Tibial artery (tissue), 4 donors: ENCODE results near the gene SLC26A5.

Experiments
- DNase-seq, 2 donors: peaks; one replicate each; pipeline ENCODE4 v3.0.0-alpha.2; 2019
- H3K27ac ChIP-seq, 2 donors: fragments of 200-600 bp; sonication (generic) in 1 of 2; 1 replicate in 1 of 2; 2 replicates in 1 of 2; pipeline ENCODE4 v1.5.1; 2018 to 2019; ENCODE audit warnings: mild to moderate bottlenecking in 1 of 2
- H3K27me3 ChIP-seq, 2 donors: fragments of 200-600 bp; sonication (generic) in 1 of 2; one replicate each; pipeline versions ENCODE4 v1.5.1 to v1.6.0; 2016 to 2019
- H3K36me3 ChIP-seq, 3 donors: fragments of 200-600 bp; sonication (generic) in 2 of 3; one replicate each; pipeline ENCODE4 v1.5.1; 2016 to 2019; ENCODE audit warnings: mild to moderate bottlenecking in 2 of 3
- H3K4me1 ChIP-seq, 4 donors: fragments of 200-600 bp; sonication (generic) in 2 of 4; 1 replicate in 3 of 4; 2 replicates in 1 of 4; pipeline ENCODE4 v1.5.1; 2016 to 2019
- H3K4me3 ChIP-seq, 2 donors: fragments of 200-600 bp; sonication (generic) in 1 of 2; 1 replicate in 1 of 2; 2 replicates in 1 of 2; pipeline ENCODE4 v1.5.1; 2018 to 2019; ENCODE audit warnings: mild to moderate bottlenecking in 2 of 2
- H3K9me3 ChIP-seq, 3 donors: fragments of 200-600 bp; sonication (generic) in 1 of 3; one replicate each; pipeline ENCODE4 v1.5.1; 2016 to 2019
- intact Hi-C: fragments of 100-400 bp; cut with DNase I; formaldehyde crosslinking; loops from one replicate; pipeline ENCODE4 v1.15.0; 2023; ENCODE audit warnings: low total_unique reads
- TF ChIP-seq, protein P1 (sequence below), 2 experiments: fragments of 200-600 bp in 1 of 2; fragments of 450-650 bp in 1 of 2; IDR thresholded peaks; one replicate each; pipeline ENCODE4 v1.5.1; 2017 to 2019; ENCODE audit warnings: antibody characterized with exemption in 2 of 2, mild to moderate bottlenecking in 1 of 2, moderate library complexity in 1 of 2

Gene SLC26A5

DNA sequence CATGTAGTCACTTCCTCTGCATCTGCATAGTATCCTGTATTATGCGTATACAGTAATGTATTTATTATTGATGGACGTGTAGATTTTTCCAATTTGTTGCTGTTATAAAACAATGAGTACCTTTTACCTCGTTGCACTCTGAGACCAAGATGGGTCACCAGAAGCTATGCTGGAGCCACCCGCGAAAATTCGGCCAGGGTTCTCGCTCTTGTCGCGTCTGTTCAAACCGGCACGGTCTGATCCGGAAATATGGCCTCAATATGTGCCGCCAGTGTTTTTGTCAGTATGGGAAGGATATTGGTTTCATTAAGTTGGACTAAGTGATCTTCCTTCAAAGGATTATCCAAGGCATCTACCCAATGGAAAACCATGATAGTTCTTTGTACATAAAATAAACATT lies 97.6 kb downstream of the SLC26A5 start:
- Histone ChIP-seq H3K9me3 (no peaks in the 10 kb centered on the region), H3K4me1 (peaks cover 0 to 56% (median 43%) of the 10 kb centered on the region in 4 donors), H3K27me3 (no peaks in the 10 kb centered on the region), H3K36me3 (peaks cover 0 to 17% (median 11%) of the 10 kb centered on the region in 3 donors), H3K27ac (peak overlapping the region; percentile 93 to 94), H3K4me3 (peak overlapping the region; percentile 83 to 96)
- DNase-seq, result no peak
- TF ChIP-seq, protein P1, sequence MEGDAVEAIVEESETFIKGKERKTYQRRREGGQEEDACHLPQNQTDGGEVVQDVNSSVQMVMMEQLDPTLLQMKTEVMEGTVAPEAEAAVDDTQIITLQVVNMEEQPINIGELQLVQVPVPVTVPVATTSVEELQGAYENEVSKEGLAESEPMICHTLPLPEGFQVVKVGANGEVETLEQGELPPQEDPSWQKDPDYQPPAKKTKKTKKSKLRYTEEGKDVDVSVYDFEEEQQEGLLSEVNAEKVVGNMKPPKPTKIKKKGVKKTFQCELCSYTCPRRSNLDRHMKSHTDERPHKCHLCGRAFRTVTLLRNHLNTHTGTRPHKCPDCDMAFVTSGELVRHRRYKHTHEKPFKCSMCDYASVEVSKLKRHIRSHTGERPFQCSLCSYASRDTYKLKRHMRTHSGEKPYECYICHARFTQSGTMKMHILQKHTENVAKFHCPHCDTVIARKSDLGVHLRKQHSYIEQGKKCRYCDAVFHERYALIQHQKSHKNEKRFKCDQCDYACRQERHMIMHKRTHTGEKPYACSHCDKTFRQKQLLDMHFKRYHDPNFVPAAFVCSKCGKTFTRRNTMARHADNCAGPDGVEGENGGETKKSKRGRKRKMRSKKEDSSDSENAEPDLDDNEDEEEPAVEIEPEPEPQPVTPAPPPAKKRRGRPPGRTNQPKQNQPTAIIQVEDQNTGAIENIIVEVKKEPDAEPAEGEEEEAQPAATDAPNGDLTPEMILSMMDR (IDR thresholded peaks at IDR 0.05), result no peak
- intact Hi-C loops, result no loop called here

DNA sequence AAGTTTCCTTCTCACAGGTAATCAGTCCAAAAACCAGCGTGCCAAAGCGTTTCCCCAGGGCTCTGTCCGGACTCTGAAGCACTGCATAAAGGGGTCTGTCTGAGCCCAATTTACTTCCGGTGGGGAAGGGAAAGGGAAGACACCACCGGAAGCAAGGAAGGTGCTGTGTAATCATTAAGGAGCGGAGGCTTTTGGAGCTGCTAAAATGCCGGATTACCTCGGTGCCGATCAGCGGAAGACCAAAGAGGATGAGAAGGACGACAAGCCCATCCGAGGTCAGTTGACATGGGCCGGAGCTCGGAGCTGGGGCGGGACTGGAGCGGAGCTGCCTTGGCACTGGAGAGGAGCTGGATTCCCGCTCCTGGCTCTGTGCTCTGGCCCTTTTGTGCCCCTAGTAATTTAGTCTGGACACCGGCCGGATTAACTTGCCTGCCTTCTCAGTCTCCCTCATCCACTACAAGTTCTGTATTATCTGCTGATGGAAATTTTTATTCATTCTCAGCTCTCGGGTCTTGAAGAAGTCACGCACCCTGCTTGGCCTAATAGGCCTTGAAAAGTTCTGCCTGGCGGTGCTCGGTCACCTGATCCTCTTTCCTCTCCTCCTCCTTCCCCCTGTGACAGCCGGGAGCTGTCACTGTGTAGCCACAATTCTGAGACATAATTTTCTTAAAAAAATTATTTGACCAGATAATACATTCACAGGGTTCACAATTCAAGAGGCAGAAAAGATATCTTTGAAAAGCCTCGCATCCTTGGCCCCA lies 98.3 kb downstream of the SLC26A5 start, which contains the start of gene PSMC2:
Gene PSMC2, plus strand, starts transcription at position 137 of the 761 bp plus-strand sequence. Its CDS starts 69 bp downstream, at position 206.
- Histone ChIP-seq H3K4me1 (peaks cover 0 to 63% (median 50%) of the 10 kb centered on the region in 4 donors), H3K9me3 (no peaks in the 10 kb centered on the region), H3K36me3 (peaks cover 0 to 11% (median 4%) of the 10 kb centered on the region in 3 donors), H3K27me3 (no peaks in the 10 kb centered on the region), H3K4me3 (peak within 1 kb of the TSS; percentile 83 to 96), H3K27ac (peak within 1 kb of the TSS; percentile 93 to 94)
- intact Hi-C loops, result no loop called here
- peak; percentile 81 to 87 for DNase-seq
- TF ChIP-seq, protein P1 (IDR thresholded peaks at IDR 0.05), result no peak

DNA sequence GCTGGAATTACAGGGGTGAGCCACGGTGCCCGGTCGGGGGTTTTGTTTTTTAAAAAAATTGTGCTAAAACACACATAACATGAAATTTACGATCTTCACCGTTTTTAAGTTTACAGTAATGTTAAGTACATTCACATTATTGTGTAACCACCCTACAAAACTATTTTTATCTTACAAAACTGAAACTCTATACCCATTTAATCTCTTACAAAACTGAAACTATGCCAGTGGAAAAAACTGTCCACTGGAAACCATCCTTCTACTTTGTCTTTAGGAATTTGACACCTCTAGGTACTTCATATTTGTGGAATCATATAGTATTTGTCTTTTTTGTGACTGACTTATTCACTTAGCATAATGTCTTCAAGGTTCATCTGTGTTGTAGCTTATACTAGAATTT lies 99.6 kb downstream of the SLC26A5 start:
- Histone ChIP-seq H3K4me1 (peaks cover 0 to 61% (median 49%) of the 10 kb centered on the region in 4 donors), H3K9me3 (no peaks in the 10 kb centered on the region), H3K36me3 (peaks cover 0 to 6% (median 6%) of the 10 kb centered on the region in 3 donors), H3K27ac (no peak overlapping the region), H3K27me3 (no peaks in the 10 kb centered on the region), H3K4me3 (no peak overlapping the region)
- intact Hi-C loops, result no loop called here
- TF ChIP-seq, protein P1 (IDR thresholded peaks at IDR 0.05), result no peak
- DNase-seq, result no peak

DNA sequence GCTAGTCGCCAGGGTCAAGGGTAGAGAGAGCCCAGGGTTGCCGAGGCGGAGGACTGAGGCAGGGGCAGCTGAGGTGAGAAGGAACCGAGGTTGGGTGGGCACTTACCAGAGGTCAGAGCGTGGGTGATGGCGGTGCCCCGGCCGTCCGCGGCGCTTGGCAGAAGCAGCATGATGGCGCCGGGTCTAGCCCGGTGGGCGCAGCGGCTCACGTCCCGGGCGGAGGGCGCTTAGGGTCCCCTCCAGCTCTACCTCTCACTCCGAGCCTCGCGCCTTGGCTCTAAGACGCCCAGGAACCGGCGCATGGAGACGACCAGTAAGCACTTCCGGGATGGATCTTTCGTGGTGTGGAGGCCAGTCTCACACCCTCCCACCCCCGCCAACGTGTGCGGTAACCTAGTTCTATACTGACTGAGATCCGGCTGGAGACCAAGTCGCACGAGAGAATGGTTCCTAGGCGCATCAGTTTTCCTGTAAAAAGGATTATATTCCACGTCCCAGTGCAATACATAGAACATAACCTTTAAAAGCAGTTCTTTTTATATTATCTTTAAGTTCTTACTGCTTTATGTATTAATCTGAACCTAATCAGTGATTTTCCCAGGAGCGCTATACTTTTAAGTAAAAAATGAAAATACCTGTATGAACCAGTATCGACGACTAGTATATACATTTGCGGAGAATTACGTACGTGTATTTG lies 101.4 kb downstream of the SLC26A5 start, which contains the start of gene DNAJC2:
Gene DNAJC2, minus strand, starts transcription at position 315 of the 697 bp plus-strand sequence. Its CDS starts 145 bp downstream, at position 170.
- peak within 1 kb of the TSS; percentile 88 to 89 for H3K27ac ChIP-seq
- no peaks in the 10 kb centered on the region for H3K9me3 ChIP-seq
- H3K4me1 ChIP-seq, result peaks cover 0 to 43% (median 37%) of the 10 kb centered on the region in 4 donors
- intact Hi-C loops, result loop anchor here (5.0 kb wide), 1 partner anchor 267 kb away; the partner anchor contains the start of gene ARMC10
- H3K27me3 ChIP-seq, result no peaks in the 10 kb centered on the region
- H3K4me3 ChIP-seq, result peak within 1 kb of the TSS; percentile 91 to 98
- TF ChIP-seq, protein P1 (IDR thresholded peaks at IDR 0.05), result no peak
- peak; percentile 87 to 91 for DNase-seq
- peaks cover 8 to 21% (median 16%) of the 10 kb centered on the region in 3 donors for H3K36me3 ChIP-seq

DNA sequence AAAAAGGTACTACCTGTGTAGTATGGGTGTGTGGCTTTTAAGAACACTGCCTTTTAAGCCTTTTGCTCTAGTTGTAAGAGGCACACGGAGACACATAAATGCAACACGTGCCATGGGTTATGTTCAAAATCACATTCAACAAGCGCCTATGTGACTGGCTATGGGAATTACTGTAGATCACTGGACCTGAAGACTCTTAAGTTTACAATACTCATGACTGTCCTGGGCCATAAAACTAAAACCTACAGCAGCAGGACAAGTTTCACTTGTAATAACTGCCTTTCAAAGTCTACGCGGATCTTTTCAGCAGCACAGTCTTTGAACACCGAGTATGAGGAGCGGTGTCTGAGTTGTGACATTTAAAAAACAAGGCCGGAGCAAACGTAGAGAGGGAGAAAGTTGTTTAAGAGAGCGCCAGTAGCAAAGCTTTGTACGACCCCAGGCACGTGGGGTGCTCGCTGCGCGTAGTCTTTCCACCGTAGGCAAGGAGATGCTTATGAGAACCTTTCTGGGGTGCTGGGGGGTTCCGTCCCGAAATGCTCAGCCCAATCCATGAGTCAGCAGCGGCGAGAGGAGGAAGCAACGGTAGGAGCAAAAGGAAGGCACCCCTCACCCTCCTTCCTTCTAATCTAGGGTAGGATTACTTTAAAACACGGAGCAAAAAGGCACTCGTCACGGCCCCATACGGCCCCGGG lies 102.1 kb downstream of the SLC26A5 start:
- Histone ChIP-seq H3K4me3 (peak overlapping the region; percentile 91 to 98), H3K9me3 (no peaks in the 10 kb centered on the region), H3K27ac (peak overlapping the region; percentile 88 to 89), H3K36me3 (peaks cover 9 to 28% (median 21%) of the 10 kb centered on the region in 3 donors), H3K4me1 (peaks cover 0 to 36% (median 30%) of the 10 kb centered on the region in 4 donors), H3K27me3 (no peaks in the 10 kb centered on the region)
- no peak for DNase-seq
- TF ChIP-seq, protein P1 (IDR thresholded peaks at IDR 0.05), result no peak
- intact Hi-C loops, result loop anchor here (5.0 kb wide), 1 partner anchor 267 kb away; the partner anchor contains the start of gene ARMC10
